Glomerular visceral epithelial cell (primary cell): ENCODE data around the gene STAC2.
A peak's percentile ranks its signal among the peaks of the same experiment; 100 is the strongest.

Experiments
- DNase-seq: peaks from one replicate; pipeline ENCODE4 v3.0.0-alpha.2; 2016; ENCODE audit errors: extremely low spot score

Gene STAC2

DNA sequence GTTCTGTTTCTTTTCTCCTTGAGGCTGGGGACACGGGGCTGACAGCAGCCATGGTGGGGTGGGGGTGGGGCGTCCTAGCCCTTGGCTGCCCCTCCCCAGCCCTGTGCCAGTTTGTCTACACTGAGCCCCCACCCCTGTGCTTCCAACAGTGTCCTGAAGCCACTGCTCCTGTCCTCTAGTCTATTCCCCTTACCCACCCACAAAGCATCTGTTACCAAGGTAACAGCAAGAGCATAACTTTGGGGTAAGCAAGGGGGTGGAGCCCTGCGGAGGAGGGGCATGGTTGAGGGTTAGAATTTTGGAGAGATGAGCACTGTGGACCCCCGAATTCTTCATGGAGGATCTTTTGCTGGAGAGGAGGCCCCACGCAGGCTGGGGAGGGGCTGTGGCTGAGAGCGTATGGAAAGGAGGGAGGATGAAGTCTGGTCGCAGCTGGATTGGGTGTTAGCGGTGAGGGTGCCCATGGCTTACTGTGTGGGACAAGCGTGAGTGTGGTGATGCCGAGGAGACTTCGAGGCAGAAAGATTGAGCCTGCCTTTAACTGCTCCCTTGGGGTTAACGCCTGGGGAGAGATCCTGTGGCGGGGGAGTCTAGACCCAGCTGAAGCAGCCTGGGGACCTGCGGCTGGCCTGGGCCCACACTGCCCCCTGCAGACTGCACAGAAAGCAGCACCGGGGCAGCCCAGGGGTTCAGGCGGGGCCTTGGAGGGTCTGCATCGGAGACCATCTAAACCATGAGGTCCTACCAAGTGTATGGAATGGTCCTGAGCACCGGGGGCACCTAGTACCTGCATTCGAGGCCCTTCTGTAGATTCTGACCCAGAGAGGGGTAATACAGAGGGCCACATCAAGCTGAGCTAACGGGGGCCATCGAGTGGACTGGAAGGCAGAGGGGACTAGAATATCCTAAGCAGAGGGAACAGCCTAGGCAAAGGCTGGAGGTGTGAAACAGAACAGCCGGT lies 6.1 kb upstream of the STAC2 start:
- DNase-seq, result peak; percentile 27

DNA sequence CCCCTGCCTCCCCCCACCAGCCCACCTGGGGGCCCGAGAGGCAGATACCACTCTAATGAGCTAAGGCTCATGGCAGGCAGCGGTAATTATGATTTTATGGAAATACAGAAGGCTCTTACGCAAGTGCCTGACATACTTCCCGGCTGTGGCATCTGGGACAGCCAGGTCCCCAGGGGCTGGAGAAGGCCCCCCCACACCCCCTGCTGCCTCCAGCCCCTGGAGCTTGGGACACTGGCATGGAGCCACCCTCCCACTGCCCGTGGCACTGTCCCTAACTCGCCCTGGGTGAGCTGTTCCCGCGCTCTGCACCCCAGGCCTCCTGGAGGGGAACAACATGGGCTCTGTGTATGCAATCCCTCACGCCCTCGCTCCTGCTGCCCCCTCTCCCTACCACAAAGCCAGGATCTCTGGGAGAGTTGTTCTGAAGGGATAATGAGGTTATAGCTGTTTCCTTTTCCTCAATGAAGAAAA lies 5.4 kb upstream of the STAC2 start:
- no peak for DNase-seq

- no peak for DNase-seq
Observed at GRCh38 chr17:39230361-39230760, 4.6 kb upstream of the STAC2 start.

DNA sequence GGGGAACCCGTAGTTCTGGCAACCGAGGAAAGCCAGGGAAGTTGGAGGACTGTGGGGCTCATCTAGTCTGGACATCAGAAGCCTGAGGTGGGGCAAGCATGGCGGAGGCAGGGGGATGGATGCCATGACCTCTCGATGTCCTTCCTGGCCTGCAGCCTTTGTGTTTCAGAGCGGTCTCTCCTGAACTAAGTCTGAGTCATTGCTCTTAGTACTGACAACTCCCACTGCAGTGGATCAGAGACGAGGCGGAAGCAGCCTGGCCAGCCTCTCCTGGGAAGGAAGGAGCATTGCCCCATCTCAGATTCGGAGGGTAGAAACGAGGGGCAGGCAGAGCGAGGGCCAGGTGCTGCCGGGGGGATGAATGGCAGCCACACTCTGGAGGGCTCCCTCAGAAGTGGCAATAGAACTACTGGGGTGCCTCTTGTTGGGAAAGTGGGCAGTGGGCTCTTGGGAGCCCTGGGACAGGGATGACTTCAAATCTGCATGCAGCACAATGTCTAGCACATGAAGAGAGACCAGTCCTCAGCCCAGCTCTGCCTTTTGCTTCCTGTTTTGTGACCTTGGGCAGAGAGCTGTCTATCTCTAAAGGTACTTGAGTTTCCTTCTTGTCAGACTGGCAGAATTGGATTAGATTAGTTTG lies 3.6 kb upstream of the STAC2 start:
- DNase-seq, result no peak

DNA sequence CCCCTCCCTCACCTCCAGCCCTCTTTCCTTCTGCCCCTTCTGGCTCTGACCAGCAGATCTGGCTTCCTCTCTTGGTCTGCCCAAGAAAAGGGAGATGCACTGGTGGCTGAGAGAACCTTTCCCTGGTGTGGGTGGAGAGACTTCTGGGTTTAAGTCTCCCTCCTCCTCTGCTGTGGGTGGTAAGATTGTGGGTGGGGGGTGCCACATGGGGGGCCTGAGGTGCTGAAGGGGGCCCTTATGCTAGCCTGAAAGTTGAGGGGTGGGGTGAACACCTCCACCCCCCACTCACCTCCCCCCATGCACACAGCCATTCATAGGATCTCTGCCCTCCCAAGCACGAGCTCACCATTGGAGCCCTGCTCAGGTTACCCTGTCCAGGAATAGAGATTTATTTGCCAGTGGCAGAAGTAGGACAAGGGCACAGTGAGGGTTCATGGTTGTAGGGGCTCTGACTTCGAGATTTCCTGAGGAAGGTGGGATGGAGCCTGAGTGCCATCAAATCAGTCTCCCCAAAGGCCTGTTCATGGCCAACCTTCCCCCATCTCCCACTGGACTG lies 1.7 kb upstream of the STAC2 start:
- DNase-seq, result no peak

- DNase-seq, result no peak
Observed at GRCh38 chr17:39225959-39226683, 376 bp upstream of the STAC2 start.

GRCh38 chr17:39224778-39225307 lies 902 bp downstream of the STAC2 start:
- DNase-seq, result no peak

- DNase-seq, result no peak
Observed at GRCh38 chr17:39223907-39224777, 1.6 kb downstream of the STAC2 start.

DNA sequence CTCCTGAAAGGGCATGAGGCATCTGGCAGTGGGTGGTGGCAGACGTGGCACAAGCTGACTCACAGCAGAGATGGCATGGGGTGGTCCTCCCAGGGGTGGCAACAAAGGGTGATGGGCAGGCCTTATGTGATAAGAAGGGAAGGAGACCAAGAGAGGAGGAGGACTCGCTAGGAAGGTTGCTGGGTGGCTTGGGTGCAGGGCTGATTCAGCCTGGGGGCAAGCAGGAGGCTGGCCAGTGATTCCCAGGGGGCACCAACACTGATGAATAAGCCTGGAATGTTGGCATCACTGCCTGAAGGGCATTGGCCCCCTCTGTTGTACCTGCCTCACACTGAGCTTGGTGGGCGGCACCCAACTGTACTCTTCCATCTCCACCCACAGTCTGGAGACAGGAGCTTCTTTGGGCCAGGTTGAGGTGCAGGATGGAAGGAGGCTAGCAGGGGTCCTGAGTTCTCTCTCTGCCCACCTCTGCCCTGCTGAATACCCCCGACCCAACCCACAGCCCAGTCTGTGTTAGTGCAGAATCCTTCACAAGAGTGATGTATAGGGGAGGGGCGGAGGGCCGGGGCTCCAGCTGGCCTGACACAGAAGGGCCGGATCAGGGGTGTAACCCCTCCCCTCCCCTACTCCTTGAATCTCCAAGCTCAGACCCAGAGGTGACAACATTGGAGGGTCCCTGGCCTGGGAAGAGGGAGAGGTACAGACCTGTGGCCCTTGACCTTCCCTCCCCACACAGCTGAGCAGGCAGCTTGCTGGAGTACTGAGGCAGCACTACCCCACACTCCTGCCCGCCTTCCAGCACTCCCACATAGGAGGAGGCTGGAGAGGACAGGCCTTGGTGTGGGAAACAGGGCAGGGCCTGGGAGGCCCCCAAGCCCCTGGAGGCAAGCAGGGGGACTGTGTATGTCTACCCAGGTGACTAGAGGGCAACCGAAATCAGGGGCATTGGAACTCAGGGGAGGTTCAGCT lies 2.6 kb downstream of the STAC2 start:
- no peak for DNase-seq

- no peak for DNase-seq
Observed at GRCh38 chr17:39222151-39222550, 3.6 kb downstream of the STAC2 start.

DNA sequence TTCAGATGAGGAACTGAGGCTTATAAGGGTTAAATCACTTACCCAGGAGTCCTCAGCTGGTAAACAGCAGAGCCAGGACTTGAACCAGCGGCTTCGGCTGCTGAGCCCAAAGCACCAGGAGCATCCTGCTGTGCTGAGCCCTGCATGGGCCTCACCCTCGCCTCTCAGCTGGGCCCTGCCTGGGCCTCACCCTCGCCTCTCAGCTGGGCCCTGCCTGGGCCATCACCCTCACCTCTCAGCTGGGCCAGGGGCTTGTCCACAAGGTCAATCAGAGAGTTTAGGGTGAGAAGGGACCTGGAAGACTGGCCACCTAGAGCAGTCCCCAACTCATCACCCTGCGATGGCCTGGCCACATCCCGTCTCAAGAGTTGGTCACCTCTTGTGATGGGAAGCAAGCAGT lies 4.2 kb downstream of the STAC2 start:
- DNase-seq, result no peak

GRCh38 chr17:39219647-39220154 lies 6.0 kb downstream of the STAC2 start:
- no peak for DNase-seq

GRCh38 chr17:39218906-39219305 lies 6.8 kb downstream of the STAC2 start:
- DNase-seq, result no peak

- no peak for DNase-seq
Observed at GRCh38 chr17:39217734-39218369, 7.9 kb downstream of the STAC2 start.

DNA sequence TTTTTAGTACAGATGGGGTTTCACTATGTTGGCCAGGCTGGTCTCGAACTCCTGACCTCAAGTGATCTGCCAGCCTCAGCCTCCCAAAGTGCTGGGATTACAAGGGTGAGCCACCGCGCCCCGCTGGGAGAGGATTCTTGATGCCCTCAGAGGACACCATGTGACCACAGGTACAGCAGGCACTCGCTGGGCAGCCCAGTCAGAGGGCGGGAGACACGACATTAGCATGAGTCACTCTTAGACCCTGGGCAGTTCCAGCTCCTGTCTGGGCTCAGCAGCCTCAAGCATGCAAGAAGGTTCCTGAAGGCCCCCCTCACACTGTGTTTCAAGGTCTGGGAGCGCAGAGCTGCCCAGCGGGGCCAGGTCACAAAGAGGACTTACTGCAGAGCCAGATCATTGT lies 11.9 kb downstream of the STAC2 start:
- DNase-seq, result peak; percentile 57

- no peak for DNase-seq
Observed at GRCh38 chr17:39212841-39213480, 12.8 kb downstream of the STAC2 start.

- DNase-seq, result no peak
Observed at GRCh38 chr17:39212195-39212810, 13.4 kb downstream of the STAC2 start.

DNA sequence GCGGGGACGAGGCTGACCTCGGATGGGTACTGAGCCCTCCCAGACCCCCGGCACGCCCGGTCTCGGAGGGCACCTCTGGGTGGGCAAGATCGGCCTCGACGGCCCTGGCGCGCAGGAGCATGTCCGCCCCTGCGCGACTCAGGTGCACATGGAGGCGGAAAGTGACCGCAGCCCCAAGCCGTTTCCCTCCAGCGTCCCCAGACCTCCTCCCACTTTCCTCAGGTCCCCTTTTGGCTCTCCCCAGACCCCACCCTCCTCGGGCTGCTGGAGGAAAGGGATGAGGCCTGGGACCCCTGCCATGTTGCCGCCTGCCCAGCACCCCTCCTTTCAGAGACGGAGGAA lies 15.7 kb downstream of the STAC2 start:
- no peak for DNase-seq
